ENCODE data around the gene PNKP. TPM values are rescaled to one million over a fixed set of nuclear protein-coding genes. Genes with fewer than 3 reads are reported as not detected.

PNKP gene
- total RNA-seq, 1 experiment from 2014 or later: 146 TPM

- TF ChIP-seq CREB1 (CRISPR knock-in tag; IDR thresholded peaks at IDR 0.05): 0 out of 2 replicates have a peak, but pooled peaks have one; percentile 17
- TF ChIP-seq FOXP4 (CRISPR knock-in tag; IDR thresholded peaks at IDR 0.05): no peak
- peak; percentile 18; the same call in 1 of the 2 replicates for TF ChIP-seq NFE2L1 (CRISPR knock-in tag; IDR thresholded peaks at IDR 0.05)
- TF ChIP-seq FOXK1 (CRISPR knock-in tag; IDR thresholded peaks at IDR 0.05): peak; percentile 17; the same call in 1 of the 2 replicates
- peak; percentile 52; the same call in 1 of the 2 replicates for TF ChIP-seq FOXP1 (CRISPR knock-in tag; IDR thresholded peaks at IDR 0.05; ENCODE audit: borderline replicate concordance)
- no peak for TF ChIP-seq ZNF425 (CRISPR knock-in tag; conservative IDR thresholded peaks at IDR 0.05)
- peak; percentile 66; the same call in 1 of the 2 replicates for TF ChIP-seq TCF7 (CRISPR knock-in tag; IDR thresholded peaks at IDR 0.05; ENCODE audit: low read depth)
Measured at GRCh38 chr19:49850487-49851342, 16.7 kb downstream of the PNKP start, which contains the start of gene PTOV1 (continued).

GRCh38 chr19:49850221-49850486, 17.2 kb downstream of the PNKP start:
- POLR2A ChIA-PET: interaction anchor here (0.8 to 2.6 kb wide), 9 partner anchors 11 to 104 kb away, joined by 3 to 13 read pairs (median 5); partner anchors contain the start of genes AKT1S1, AP2A1, FUZ and TBC1D17
- peak overlapping the region; percentile 86 for H3K4me3 Mint-ChIP-seq
- H3K36me3 Mint-ChIP-seq: peaks cover 21% of the 10 kb centered on the region
- DNase-seq (ENCODE audit: low spot score): no peak
- no peak; the same call in 1 of the 2 replicates for ATAC-seq
- H3K4me1 Mint-ChIP-seq: peaks cover 22% of the 10 kb centered on the region
- H3K27me3 Mint-ChIP-seq (ENCODE audit: low read depth): peaks cover 3% of the 10 kb centered on the region; the same call in 1 of the 2 replicates
- peaks cover 10% of the 10 kb centered on the region for H3K9me3 Mint-ChIP-seq
- TF ChIP-seq ZNF263 (CRISPR knock-in tag; IDR thresholded peaks at IDR 0.05; ENCODE audit: low read depth) (no peak), CREM (CRISPR knock-in tag; IDR thresholded peaks at IDR 0.05) (no peak), ZNF671 (CRISPR knock-in tag; IDR thresholded peaks at IDR 0.05) (no peak)
- H3K27ac Mint-ChIP-seq: peak overlapping the region; percentile 95
- CTCF ChIA-PET: interaction anchor here (0.6 to 2.5 kb wide), 12 partner anchors 9 to 280 kb away, joined by 3 to 22 read pairs (median 3); partner anchors contain the start of gene FUZ

GRCh38 chr19:49849433-49850220, 17.7 kb downstream of the PNKP start:
- H3K4me3 Mint-ChIP-seq: peak overlapping the region; percentile 86
- H3K36me3 Mint-ChIP-seq: peaks cover 21% of the 10 kb centered on the region
- DNase-seq (ENCODE audit: low spot score) (no peak), ATAC-seq (no peak)
- TF ChIP-seq ZNF263 (CRISPR knock-in tag; IDR thresholded peaks at IDR 0.05; ENCODE audit: low read depth): no peak
- POLR2A ChIA-PET: interaction anchor here (1.2 to 2.6 kb wide), 4 partner anchors 12 to 36 kb away, joined by 3 to 13 read pairs (median 6); partner anchors contain the start of gene FUZ
- H3K27ac Mint-ChIP-seq: peak overlapping the region; percentile 95; the same call in 1 of the 2 replicates
- CTCF ChIA-PET: interaction anchor here (0.6 to 2.5 kb wide), 6 partner anchors 10 to 98 kb away, joined by 3 to 22 read pairs (median 4); partner anchors contain the start of gene FUZ
- H3K4me1 Mint-ChIP-seq: peaks cover 22% of the 10 kb centered on the region
- H3K9me3 Mint-ChIP-seq: peaks cover 10% of the 10 kb centered on the region
- H3K27me3 Mint-ChIP-seq (ENCODE audit: low read depth): peaks cover 3% of the 10 kb centered on the region; the same call in 1 of the 2 replicates

- POLR2A ChIA-PET: interaction anchor here (2.6 kb wide), 1 partner anchor 20 kb away, joined by 13 read pairs; no protein-coding TSS in a partner anchor
- TF ChIP-seq ZNF121 (CRISPR knock-in tag; IDR thresholded peaks at IDR 0.05): no peak
- no peak for TF ChIP-seq KAT7 (CRISPR knock-in tag; IDR thresholded peaks at IDR 0.05; ENCODE audit: borderline replicate concordance)
- no peak for TF ChIP-seq ERG (CRISPR knock-in tag; IDR thresholded peaks at IDR 0.05)
- TF ChIP-seq MAX (CRISPR knock-in tag; IDR thresholded peaks at IDR 0.05): no peak
- no peak for TF ChIP-seq ATF2 (CRISPR knock-in tag; IDR thresholded peaks at IDR 0.05; ENCODE audit: borderline replicate concordance, low read depth)
- ATAC-seq (no peak), DNase-seq (ENCODE audit: low spot score) (no peak)
- CTCF ChIA-PET: interaction anchor here (1.2 kb wide), 1 partner anchor 36 kb away, joined by 4 read pairs; the partner anchor contains the start of gene FUZ
- Mint-ChIP-seq H3K4me1 (peaks cover 22% of the 10 kb centered on the region), H3K27me3 (ENCODE audit: low read depth) (peaks cover 3% of the 10 kb centered on the region; the same call in 1 of the 2 replicates), H3K9me3 (peaks cover 10% of the 10 kb centered on the region), H3K36me3 (peaks cover 21% of the 10 kb centered on the region), H3K4me3 (peak overlapping the region; percentile 29), H3K27ac (no peak overlapping the region; the same call in 1 of the 2 replicates)
Measured at GRCh38 chr19:49848938-49849337, 18.4 kb downstream of the PNKP start.
